T follicular helper cell (primary cell): ENCODE results near the gene AHI1.

Source experiments
- DNase-seq: peaks from one replicate; pipeline ENCODE4 v3.0.0-alpha.2; 2020; ENCODE audit warnings: low read depth
- total RNA-seq, 2 experiments: gene quantifications; one replicate each; lab custom pipeline; 2026; lab: John Stamatoyannopoulos, UW

AHI1 gene
- 43.8 to 56.9 reads per million in 2 experiments for total RNA-seq

DNA sequence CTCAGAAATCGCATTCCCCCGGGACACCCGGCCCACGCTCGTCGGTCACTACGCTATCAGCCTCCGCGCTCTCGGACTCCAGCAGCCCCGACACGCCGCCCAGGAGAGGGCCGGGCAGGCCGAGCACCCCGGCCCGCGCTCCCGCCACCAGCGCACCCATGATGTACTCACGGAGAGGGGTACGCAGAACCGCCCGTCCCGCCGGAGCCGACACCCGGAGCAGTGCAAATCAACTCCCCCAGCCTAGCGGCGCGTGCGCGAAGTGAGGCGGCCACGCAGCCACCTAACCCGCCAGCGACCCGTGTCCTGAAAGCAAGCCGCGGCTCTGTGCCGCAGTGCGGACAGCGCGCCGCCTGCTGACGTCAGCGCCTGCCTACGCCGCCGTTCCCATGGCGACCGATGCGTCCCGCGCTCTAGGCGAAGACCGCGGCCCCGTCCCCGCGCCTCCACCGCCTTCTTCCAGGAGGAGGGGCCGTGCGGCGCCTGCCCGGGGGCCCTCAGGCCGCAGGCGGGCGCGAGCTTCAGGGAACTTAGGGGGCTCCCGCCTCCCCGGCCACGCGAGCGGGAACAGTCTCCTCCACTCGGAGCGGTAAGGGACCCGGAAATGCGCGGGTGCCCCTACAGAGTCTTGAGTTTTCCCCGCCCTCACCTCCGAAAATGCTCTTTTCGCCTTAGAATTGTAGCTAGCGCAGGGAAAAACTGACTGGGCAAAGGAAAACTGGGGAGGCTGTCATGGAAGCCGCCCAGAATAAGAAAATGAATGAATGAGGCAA lies at the start of gene AHI1:
TSS of gene AHI1 (minus strand) at position 329 of the 773 bp plus-strand sequence. CDS start 5,503 bp downstream, outside the sequence.
- peak; percentile 83 for DNase-seq

DNA sequence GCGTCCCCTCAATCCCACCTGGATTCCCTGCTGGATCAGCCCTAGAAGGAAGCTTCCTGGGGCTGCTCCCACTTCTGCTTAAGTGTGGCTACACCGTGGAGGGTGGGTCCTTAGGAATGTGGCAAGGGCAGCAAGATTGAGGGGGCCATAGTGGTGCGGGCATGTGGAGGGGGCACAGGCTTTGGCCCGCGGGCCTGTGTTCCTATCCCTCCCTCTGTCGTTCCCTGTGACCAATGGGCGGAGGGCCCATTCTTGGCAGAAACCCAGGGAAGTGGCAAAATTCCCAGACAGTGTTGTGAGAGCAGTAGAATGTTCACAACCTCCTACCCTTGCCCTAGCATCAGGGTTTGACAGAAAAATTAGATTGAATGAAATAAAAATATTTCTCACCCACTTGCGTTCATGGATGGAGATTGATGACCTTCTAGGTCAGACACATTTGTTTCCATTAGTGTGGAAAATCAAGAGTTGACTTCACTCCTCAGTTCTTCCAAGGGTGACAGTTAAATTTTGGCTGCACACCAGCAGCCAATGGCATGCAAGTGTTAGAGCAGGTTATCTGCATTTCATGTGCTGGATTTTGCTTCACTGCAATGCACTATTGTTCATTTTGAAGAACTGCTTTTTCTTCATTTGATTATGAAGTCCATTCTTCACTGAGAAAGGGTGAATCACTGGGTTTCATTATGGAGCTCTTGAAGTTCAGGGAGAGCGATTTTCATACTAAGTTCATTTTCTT lies 49.3 kb upstream of the AHI1 start:
- no peak for DNase-seq

DNA sequence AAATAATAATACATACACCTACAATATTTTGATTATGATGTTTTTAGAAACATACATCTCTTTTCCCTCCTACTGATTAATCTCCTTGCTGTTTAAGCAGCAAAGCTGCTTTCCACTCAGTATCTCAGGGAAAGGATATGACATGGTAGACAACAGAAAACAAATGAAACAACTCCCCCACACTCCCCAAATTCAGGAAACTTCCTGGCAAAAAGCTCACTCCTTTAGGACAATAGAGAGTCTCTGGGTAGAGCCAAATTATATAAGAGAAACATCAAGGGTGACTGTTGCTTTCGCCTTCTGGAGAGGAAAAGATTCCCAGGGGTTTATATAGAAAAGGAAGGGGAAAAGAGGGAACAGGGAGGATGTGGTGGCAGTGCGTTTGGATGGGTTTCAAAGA lies 48.7 kb upstream of the AHI1 start:
- no peak for DNase-seq

DNA sequence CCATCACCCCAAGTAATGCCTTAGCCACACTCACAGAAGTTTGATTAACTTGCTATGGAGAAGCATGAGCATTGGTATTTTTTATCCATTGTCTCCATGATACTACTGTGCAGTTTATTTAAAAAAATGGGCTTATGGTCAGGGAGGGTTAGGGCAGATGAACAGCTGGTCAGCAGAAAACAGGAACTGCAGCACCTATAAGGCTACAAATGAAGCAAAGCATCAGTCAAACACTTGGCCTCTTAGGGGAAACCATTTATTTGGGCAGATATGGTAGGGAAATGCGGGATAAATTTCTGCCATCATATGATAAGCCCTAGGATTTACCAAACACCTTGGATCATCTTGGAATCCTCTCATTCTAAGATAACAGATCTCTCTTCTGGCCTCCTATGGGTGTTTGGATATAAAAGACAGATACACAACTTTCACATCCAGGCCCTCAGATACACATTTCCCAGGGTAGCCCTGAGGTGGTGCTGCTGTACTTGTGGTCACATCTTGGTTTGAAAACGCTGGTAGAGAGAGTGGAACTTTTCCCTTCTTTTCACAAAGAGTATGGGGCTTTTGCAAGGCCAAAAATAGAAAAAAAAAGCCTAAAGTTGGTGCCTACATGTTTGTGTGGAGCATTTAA lies 42.8 kb upstream of the AHI1 start:
- DNase-seq = no peak

DNA sequence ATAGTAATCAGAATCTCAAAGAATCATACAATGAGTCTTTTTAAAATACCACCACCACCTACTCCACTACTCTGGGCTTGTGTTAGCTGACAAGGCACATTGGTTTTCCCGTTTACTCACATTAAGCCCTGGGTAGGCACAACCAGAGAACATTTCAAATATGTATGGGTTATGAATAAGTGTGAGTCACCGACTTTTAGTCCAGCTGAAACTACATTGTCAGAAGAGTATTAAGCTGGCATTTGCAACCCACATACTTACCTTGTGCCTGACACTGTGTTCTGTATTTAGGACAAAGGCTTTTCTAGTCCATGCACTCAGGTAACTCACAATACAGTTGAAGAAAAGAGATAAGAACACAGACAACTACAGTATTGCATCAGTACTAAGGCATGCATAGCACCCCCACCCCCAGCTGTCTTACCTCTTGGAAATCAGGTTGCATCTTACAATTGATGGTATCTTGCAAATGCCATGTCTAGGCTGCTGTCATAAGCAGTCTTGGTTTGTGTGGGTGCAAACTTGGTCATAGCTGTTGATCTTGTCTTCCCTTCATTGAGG lies 40.3 kb upstream of the AHI1 start:
- DNase-seq = no peak

DNA sequence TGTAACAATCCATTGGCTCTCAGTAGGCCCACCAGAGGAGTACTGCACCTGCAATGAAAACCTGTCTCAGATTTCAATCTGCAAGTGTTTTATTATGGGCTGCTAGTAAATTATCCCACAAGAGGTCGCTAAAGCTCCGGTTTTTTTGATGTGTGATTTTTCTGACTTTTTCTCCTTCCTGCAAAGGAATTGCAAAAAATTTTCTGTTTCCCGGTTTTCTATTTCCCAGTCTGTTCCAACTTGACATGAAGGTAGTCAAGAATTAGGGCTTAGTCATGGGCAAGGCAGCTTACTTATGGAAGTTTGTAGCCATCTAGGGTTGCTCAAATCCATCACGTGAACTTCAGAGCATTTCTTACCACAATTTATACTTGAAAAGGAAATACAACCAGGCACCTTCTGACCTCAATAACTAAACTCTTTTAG lies 38.5 kb upstream of the AHI1 start:
- no peak for DNase-seq

DNA sequence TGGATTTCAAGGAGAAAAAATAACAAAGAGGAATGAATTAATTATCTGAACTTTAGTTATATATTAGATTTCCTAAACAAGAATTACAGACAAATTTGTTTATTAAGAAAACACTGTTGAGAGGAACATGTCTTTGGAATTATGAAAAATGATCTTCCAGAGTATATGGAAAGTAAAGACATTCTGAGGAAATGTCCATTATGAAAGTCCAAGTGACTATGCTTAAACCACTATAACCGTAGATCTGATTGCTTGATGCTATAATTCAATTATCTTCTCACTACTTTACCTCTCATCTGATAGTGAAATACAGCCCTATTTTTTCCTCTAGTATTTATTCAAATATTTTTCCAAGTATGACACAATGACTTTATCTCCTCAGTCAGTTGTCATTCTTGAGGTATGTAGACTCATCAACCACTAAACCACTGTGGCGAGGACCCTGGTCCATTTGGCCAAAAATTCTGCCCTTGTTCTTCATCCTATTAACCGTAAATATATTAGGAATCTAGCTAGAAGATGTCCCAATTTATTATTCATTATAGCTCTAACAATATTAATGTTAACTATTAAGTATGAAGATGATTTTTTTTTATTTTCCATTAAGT lies 37.3 kb upstream of the AHI1 start:
- DNase-seq = no peak

DNA sequence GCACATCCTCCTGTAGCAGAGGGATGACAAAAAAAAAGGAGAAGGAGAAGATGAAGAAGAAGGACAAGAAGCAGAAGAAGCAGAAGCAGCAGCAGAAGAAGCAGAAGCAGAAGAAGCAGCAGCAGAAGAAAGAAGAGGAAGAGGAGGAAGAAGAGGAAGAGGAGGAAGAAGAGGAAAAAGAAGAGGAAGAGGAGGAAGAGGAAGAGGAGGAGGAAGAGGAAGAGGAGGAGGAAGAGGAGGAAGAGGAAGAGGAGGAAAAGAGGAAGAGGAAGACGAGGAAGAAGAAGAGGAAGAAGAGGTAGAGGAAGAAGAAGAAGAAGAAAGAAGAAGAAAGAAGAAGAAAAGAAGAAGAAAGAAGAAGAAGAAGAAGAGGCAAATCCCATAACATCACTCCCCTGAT lies 35.0 kb upstream of the AHI1 start:
- DNase-seq = no peak

DNA sequence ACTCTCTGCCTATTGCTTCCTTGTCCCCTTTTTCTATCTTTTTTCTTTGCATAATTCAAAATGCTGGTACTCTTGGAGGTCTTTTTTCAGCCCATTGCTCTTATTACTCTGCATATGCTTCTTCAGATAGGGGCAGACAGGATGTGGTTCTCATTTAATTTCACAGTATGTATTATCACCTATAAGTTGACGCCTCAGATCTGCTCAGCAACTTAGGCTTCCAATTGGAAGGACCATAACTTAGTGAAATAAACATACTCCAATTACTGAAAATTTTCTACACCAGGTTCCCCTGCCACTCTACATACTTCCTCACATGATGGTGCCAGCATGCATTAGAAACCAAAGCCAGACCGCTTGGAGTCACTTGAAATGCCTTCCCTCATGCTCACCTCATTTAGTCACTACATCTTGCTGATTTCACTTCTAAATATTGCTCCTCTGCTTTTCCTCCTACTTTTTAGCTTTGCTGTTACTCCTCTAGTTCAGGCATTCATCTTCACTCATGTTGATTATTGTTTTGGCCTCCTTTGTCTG lies 34.5 kb upstream of the AHI1 start:
- no peak for DNase-seq

DNA sequence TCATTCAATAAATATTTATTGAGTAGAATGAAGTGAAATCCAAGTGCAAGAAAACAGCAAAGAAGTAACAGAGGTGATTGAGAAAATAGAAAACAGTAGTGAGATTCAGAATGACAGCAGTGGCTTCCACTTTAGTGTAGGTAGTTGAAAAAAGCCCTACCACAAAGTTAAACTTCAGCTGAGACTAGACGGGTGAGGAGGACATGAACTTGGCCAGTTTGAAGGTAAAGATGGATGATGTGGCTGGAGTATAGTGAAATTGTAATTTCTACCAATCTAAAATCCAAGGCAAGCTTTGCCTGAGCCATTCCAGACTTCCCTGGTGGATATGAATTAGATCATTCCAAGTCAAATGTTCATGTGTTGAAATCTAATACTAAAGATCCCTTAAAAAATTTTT lies 32.6 kb upstream of the AHI1 start:
- DNase-seq = no peak

DNA sequence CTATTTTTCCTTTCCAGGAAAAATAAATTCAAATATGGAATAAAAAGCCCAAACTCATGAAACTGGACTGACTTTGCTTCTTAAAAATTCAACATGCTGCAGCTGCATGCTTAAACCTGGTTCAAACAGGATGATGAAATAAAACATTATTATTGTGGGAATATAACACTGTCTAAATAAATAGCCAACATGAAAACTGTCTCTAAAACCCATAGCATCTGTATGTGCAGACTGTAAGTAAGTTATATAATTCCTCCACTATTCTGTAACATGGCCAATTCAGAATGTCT lies 30.4 kb upstream of the AHI1 start:
- DNase-seq = no peak

DNA sequence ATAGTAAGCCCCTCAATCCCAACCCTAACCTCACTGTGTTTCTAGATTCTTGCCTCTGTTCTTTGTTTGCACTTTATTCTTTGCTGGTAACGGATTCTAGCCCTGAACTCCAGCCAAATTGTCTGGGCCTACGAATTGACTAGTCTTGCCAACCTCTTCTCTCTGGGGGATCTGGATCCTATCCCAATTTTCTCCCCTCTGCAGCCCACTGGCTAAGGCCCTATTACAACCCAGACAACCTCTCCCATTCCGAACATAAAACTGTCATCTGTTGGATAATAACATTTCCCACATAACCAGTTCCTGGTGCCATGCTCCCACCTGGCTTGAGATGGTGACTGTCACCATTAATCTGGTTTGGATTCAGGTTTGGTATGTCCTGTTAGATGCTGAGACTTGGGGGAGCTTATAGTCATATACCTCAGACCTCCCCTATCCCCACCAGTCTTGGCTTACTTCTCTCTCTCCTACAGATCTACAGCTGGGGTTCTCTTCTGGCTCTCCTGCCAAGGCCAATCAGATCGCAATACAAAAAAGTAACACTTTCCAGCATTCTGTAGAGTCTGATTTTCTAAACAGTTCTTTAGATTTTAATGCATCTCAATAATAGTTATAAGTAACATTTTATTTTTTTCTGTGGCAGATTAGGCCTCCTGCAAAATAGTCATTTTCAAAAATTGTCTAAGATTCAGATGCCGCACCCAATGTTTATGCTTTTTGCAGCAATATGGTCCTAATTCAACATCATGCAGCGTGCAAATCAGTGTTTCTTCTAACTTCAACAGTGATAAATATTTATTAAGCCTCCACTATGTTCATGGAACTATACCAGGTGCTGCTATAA lies 29.8 kb upstream of the AHI1 start:
- DNase-seq = no peak

DNA sequence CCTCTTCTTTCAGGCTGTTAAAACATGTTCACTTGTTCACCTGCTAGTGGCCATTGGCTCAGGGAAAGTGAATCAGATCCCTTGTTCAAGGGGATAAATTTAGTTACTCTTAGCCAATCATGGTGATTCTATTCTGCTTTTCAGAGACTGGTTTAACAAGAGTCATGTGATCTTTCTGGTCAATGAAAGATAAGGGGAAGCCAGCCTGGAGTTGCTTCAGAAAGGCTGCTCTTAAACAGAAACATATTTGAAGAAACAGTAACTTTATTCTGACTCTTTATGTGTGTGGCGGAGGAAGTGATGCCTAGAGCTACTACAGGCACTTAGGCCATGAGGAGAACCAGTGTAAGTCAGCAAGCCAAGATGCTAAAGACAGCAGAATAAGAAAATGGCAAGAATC lies 28.1 kb upstream of the AHI1 start:
- DNase-seq = no peak

DNA sequence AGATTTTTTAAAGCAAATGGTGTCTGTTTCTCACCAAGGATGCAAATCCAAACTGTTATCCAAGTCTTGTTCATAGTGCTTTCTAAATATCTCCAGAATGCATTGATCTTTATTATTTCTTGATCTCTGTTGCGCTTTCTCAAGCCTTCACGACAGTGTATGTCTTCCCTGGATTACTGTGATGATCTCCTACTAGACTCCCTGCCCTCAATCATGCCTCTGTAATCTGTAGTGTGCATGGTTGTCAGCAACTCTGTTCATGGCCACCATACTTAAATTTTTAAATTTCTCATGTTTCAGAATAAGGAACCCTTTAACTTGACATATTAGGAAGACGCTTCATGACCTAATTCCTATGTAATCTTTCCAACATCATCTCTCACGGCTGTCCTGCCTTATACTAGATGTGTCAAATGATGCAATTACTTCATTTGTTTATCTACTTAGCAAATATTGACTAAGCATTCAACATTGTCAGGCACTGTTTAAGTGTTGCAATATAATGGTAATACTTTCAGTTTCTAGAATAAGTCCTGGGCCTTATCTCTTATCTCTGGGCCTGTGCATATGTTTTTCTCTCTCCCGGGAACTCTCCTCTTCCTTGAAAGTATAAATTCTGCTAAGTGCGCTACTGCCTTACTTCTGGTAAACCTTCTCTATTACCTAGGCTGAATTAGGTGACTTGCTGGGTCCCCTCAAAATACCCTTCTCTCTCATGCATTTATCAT lies 25.6 kb upstream of the AHI1 start:
- no peak for DNase-seq

DNA sequence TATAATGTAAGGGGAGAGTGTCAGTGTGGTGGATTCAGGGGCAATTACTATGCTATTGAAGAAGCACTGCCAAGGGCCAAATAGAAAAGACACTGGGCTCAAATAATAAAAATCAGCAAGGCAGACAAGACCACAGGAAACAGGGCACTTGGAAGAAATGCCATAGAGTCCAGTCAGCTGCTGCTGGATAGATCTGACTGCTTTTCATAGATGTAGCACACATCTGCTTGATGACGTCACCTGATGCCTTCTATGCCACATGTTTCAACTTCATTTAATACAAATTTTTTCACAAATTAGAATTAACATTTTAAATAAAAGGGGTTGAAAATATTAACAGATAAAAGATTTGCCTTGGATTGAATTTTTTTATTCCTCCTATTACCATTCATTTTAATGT lies 23.9 kb upstream of the AHI1 start:
- DNase-seq = no peak

DNA sequence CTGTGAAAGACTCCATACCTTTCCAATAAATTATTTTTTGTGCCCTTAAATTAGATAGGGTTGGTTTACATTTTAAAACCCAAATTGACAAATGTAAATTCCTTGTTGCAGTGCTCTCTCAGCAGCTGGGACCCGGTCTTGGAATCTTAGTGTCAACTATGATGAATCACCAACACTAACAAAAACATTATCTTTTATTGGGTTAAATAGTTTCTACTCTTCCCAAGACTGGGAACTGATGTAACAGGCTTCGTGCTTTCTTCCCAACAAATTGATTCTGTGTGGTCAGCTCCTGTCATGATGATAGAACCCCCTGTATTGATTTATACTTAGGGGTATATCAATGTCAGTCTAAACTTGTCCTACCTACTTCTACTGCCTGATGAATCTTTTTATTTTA lies 23.2 kb upstream of the AHI1 start:
- no peak for DNase-seq

DNA sequence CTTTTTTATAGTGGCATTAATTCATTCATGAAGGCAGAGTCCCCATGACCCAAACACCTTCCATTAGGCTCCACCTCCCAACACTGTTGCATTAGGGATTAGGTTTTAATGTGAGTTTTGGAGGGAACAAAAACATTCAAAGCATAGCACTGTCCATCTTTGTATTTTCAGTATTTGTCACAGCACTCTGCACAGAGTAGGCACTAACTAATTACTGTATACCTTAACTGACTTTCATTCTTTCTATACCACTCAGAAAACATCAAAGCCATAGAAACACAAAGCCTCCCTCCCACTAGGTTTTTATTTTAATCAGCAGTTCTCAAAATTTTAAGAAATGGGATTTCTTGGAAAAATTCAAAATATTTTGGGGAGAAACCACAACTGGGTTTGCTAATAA lies 21.8 kb upstream of the AHI1 start:
- DNase-seq = no peak

DNA sequence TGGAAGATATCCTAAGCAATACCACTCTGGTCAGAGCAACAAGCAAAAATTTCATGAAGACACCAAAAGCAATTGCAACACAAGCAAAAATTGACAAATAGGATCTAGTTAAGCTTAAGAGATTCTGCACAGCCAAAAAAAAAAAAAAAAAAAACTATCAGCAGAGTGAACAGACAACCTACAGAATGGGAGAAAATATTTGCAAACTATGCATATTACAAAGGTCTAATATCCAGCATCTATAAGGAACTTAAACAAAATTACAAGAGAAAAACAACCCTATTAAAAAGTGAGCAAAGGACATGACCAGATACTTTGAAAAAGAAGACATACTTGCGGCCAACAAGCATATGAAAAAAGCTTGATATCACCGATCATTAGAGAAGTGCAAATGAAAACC lies 20.0 kb upstream of the AHI1 start:
- DNase-seq = no peak

DNA sequence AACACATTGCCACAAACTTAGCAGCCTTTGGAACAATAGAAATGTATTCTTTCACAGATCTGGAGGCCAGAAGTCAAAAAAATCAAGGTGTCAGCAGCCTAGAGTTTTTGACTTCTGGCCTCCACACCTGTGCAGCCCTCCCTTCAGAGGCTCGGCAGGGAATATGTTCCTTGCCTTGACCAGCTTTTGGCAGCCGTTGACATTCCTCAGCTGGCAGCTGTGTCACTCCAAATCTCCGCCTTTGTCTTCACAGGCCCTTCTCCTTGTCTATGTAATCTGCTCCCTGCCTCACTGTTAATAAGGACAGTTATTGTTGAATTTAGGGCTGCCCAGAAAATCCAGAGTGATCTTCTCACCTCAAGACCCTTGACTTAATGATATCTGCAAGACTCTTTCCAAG lies 17.2 kb upstream of the AHI1 start:
- no peak for DNase-seq

DNA sequence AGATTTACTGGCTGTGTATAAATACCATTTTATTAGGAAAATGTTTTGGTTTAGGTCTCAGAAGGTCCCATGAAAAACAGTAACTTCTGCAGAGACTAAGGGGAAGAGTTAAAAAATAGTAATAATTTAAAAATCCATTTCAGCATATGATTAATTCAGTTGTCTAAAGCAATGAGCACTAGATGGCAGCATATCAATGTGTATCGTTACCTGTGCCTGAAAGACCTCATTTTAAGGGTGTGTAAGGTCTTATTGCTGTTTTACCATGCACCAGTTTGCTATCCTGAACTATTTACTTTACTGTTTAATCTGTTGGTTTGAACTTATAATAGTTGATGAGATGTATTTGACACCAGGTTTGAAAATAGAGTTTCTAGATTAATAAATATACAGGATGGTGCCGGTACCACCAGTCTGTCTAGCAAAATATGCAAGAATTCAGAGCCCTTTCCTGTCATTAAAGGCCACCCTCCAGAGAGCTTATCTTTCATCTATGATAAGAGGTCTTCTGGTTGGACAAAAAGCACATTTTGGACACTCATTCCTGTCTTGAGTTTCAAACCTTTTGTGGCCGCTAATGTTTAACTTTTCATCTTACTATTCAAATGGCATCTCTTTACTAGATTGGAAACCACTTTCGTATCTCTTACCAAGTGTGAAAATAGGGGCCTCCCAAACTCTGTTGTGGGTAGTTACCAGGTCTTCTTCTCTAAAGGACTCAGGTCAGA lies 8.9 kb upstream of the AHI1 start:
- DNase-seq = no peak
